ENCODE measurements around the gene CPLX3.

The CPLX3 gene

GRCh38 chr15:74854453-74855022 is 28.1 kb downstream of the CPLX3 start:
- no peak overlapping the region; the same call in 1 of the 2 replicates for H3K27ac ChIP-seq
- TF ChIP-seq, protein P1, sequence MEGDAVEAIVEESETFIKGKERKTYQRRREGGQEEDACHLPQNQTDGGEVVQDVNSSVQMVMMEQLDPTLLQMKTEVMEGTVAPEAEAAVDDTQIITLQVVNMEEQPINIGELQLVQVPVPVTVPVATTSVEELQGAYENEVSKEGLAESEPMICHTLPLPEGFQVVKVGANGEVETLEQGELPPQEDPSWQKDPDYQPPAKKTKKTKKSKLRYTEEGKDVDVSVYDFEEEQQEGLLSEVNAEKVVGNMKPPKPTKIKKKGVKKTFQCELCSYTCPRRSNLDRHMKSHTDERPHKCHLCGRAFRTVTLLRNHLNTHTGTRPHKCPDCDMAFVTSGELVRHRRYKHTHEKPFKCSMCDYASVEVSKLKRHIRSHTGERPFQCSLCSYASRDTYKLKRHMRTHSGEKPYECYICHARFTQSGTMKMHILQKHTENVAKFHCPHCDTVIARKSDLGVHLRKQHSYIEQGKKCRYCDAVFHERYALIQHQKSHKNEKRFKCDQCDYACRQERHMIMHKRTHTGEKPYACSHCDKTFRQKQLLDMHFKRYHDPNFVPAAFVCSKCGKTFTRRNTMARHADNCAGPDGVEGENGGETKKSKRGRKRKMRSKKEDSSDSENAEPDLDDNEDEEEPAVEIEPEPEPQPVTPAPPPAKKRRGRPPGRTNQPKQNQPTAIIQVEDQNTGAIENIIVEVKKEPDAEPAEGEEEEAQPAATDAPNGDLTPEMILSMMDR (conservative IDR thresholded peaks at IDR 0.05): no peak

GRCh38 chr15:74855857-74856256 is 29.4 kb downstream of the CPLX3 start:
- H3K27ac ChIP-seq: peak overlapping the region; percentile 71; the same call in 1 of the 2 replicates
- TF ChIP-seq, protein P1 (conservative IDR thresholded peaks at IDR 0.05): no peak

DNA sequence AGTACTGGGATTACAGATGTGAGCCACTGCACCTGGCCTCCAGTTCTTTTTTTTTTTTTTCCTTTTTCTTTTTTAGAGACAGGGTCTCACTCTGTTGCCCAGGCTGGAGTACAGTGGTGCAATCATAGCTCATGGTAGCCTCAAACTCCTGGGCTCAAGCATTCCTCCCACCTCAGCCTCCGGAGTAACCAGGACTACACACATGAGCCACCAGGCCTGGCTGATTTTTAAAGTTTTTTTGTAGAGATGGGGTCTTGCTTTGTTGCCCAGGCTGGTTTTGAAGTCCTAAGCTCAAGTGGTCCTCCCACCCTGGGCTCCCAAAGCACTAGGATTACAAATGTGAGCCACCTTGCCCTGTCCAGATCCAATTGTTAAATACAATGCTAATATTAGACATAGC is 30.1 kb downstream of the CPLX3 start:
- peak overlapping the region; percentile 71 for H3K27ac ChIP-seq

DNA sequence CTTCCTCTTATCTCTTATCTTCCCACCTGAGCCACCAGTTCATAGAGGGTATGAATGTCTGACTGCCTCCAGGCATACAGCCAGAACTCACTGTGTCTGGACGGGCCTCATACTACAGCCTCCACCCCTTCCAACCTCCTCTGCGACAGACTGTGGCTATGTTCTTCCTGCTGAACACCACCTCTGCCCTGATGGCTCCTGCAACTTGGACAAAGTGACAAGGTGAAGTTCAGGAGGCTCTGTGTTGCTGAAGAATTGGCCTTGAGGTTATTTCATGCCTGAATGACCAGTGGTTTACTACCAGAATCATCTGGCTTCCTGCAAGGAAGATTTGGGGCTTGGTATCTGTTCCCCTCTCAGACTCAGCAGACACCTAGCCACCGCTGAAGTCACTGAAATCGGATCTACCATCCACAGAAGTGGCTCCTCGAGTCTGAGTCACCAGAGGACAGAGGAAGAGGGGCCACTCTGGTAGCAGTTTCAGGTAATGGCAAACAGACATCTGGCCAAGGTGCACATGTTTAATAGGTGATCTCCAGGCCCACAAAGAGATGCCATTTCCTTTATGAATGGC is 30.7 kb downstream of the CPLX3 start:
- TF ChIP-seq, protein P1 (conservative IDR thresholded peaks at IDR 0.05): no peak
- peak overlapping the region; percentile 71 for H3K27ac ChIP-seq

More for the DNA sequence above, 30.1 kb downstream of the CPLX3 start:
- TF ChIP-seq, protein P1 (conservative IDR thresholded peaks at IDR 0.05): no peak

- H3K27ac ChIP-seq: peak overlapping the region; percentile 71
- TF ChIP-seq, protein P1 (conservative IDR thresholded peaks at IDR 0.05): no peak
These were observed 31.4 kb downstream of the CPLX3 start for GRCh38 chr15:74857671-74858368.

DNA sequence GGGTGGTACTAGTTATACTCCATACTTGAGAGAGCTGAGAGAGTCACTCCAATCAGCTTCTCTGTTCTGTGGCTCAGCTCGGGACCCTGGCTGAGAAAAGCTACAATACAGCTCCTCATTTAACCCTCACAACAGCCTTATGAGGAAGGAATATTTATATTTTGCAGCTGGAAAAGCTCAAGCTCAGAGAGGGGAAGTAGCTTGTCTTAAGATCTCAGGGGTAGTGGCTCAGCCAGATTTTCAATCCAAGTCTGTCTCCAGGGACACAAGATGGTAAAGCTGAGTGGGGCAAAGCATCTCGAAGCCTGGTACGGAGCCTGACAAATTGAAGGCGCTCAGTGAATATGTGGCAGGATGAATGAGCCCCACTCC is 31.9 kb downstream of the CPLX3 start:
- peak overlapping the region; percentile 71 for H3K27ac ChIP-seq
- TF ChIP-seq, protein P1 (conservative IDR thresholded peaks at IDR 0.05): no peak

GRCh38 chr15:74863239-74864056 is 37.0 kb downstream of the CPLX3 start:
- H3K27ac ChIP-seq: no peak overlapping the region
- TF ChIP-seq, protein P1 (conservative IDR thresholded peaks at IDR 0.05): no peak

Data from VCaP (cell line).